MM.1S (cell line): Measurements from ENCODE around the gene ZC3H4.

Experiments used
- DNase-seq: peaks from one replicate; pipeline ENCODE4 v3.0.0-alpha.2; 2015
- H2AFZ ChIP-seq: fragments of 300-600 bp; sonication (generic); 2 replicates; pipeline ENCODE4 v1.6.0; 2016; ENCODE audit warnings: antibody characterized with exemption, low read length
- H3F3A ChIP-seq: fragments of 300-600 bp; sonication (generic); 2 replicates; pipeline ENCODE4 v1.6.1; 2016; ENCODE audit warnings: mild to moderate bottlenecking, antibody characterized with exemption, low read length, moderate library complexity, mixed read lengths; ENCODE audit not compliant: insufficient read depth
- H3K27ac ChIP-seq: fragments of 300-600 bp; sonication (generic); 2 replicates; pipeline ENCODE4 v1.5.1; 2016; ENCODE audit warnings: mild to moderate bottlenecking, low read length
- H3K27me3 ChIP-seq: fragments of 300-600 bp; sonication (generic); replicated peaks from 2 replicates; pipeline ENCODE4 v1.6.0; 2016; ENCODE audit warnings: low read length; ENCODE audit not compliant: insufficient read depth
- H3K36me3 ChIP-seq: fragments of 300-600 bp; sonication (generic); replicated peaks from 2 replicates; pipeline ENCODE4 v1.6.1; 2016; ENCODE audit warnings: mild to moderate bottlenecking, low read length, mixed read lengths; ENCODE audit not compliant: insufficient read depth
- H3K4me1 ChIP-seq: fragments of 300-600 bp; sonication (generic); 2 replicates; pipeline ENCODE4 v1.6.1; 2016; ENCODE audit warnings: low read length, mixed read lengths
- H3K4me2 ChIP-seq: fragments of 300-600 bp; sonication (generic); 2 replicates; pipeline ENCODE4 v1.6.0; 2016; ENCODE audit warnings: low read depth, low read length
- H3K4me3 ChIP-seq: fragments of 300-600 bp; sonication (generic); 2 replicates; pipeline ENCODE4 v1.5.1; 2016; ENCODE audit warnings: low read length, mixed read lengths
- H3K79me2 ChIP-seq: fragments of 300-600 bp; sonication (generic); 2 replicates; pipeline ENCODE4 v1.6.1; 2016; ENCODE audit warnings: mixed run types, low read length, mixed read lengths
- H3K9ac ChIP-seq: fragments of 300-600 bp; sonication (generic); 2 replicates; pipeline ENCODE4 v1.6.1; 2016; ENCODE audit warnings: low read length, mixed read lengths
- H3K9me2 ChIP-seq: fragments of 300-600 bp; sonication (generic); replicated peaks from 2 replicates; pipeline ENCODE4 v1.6.1; 2016; ENCODE audit warnings: mild to moderate bottlenecking, low read length, mixed read lengths; ENCODE audit not compliant: insufficient read depth
- H3K9me3 ChIP-seq: fragments of 300-600 bp; sonication (generic); replicated peaks from 2 replicates; pipeline ENCODE4 v1.6.1; 2016; ENCODE audit warnings: mild to moderate bottlenecking, low read length, mixed read lengths; ENCODE audit not compliant: insufficient read depth
- H4K20me1 ChIP-seq: fragments of 300-600 bp; sonication (generic); 2 replicates; pipeline ENCODE4 v1.6.1; 2016; ENCODE audit warnings: mild to moderate bottlenecking, low read length, moderate library complexity, mixed read lengths; ENCODE audit not compliant: insufficient read depth
- EZH2 ChIP-seq: fragments of 300-600 bp; sonication (generic); optimal IDR thresholded peaks from 2 replicates; pipeline ENCODE3; 2017; ENCODE audit warnings: low read depth, mild to moderate bottlenecking, antibody characterized with exemption, low read length, mixed read lengths
- EZH2phosphoT487 ChIP-seq: fragments of 300-600 bp; sonication (generic); IDR thresholded peaks from 2 replicates; pipeline ENCODE4 v1.6.1; 2018; ENCODE audit warnings: antibody characterized with exemption, low read length
- TF ChIP-seq, protein P1 (sequence below): fragments of 300-600 bp; sonication (generic); IDR thresholded peaks from 2 replicates; pipeline ENCODE4 v1.5.1; 2016; ENCODE audit warnings: antibody characterized with exemption, low read length, mixed read lengths

ZC3H4 gene

DNA sequence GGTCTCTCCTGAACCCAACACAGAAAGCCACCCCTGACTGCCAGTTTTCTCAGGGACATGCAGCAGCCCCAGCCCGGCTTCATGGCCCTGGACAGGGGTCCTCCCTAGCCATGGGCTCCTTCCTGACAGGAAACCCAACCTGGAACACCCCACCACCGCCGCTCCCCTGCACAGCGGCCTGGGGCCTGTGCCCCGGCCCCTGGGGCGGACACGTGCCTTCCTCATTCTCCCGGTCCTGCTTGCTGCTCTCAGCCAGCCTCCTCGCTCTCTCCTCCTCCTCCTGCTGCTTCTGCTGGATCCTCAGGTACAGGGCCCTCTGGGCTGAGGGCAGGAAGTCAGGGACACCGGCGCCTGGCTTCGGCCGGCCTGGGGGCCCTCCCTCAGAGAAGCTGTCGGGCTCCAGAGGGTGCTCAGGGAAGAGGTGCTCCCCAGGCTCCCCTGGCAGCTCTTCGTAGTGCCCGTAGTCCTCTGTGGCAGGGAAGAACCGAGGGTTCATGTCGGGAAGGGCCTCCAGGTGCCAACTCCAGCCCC is 44.6 kb downstream of the ZC3H4 start:
- Histone ChIP-seq H3K9ac (no peak overlapping the region), H2AFZ (no peak overlapping the region), H3K9me3 (no peaks in the 10 kb centered on the region), H3F3A (no peaks in the 10 kb centered on the region), H3K27me3 (no peaks in the 10 kb centered on the region), H4K20me1 (no peaks in the 10 kb centered on the region), H3K9me2 (no peaks in the 10 kb centered on the region), H3K36me3 (no peaks in the 10 kb centered on the region), H3K27ac (no peak overlapping the region), H3K4me1 (no peaks in the 10 kb centered on the region), H3K4me3 (no peak overlapping the region), H3K4me2 (no peak overlapping the region), H3K79me2 (peaks cover 9% of the 10 kb centered on the region; the same call in 1 of the 2 replicates)
- no peak for DNase-seq
- TF ChIP-seq, protein P1, sequence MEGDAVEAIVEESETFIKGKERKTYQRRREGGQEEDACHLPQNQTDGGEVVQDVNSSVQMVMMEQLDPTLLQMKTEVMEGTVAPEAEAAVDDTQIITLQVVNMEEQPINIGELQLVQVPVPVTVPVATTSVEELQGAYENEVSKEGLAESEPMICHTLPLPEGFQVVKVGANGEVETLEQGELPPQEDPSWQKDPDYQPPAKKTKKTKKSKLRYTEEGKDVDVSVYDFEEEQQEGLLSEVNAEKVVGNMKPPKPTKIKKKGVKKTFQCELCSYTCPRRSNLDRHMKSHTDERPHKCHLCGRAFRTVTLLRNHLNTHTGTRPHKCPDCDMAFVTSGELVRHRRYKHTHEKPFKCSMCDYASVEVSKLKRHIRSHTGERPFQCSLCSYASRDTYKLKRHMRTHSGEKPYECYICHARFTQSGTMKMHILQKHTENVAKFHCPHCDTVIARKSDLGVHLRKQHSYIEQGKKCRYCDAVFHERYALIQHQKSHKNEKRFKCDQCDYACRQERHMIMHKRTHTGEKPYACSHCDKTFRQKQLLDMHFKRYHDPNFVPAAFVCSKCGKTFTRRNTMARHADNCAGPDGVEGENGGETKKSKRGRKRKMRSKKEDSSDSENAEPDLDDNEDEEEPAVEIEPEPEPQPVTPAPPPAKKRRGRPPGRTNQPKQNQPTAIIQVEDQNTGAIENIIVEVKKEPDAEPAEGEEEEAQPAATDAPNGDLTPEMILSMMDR, result no peak
- TF ChIP-seq EZH2, result no peak
- no peak for TF ChIP-seq EZH2phosphoT487

DNA sequence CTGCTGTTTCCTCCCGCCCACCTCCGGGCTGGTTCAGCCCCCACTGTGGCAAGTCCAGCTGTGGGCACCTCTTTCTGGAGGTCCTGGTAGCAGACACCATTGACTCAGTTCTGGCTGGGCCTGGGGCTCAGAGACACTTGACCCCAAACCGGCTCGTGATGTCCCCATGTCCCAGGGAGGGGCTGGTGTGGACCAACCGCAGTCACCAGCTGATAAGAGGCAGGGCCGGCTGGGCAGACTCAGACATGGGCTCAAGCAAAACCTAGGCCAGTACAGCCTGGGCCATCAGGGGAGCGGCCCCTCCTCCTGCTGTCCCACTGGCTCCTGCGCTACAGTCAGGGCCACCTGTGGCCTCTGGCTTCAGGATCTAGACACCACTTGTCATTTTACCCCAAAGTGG is 45.3 kb downstream of the ZC3H4 start:
- H2AFZ ChIP-seq, result no peak overlapping the region
- H3K4me1 ChIP-seq, result no peaks in the 10 kb centered on the region
- no peaks in the 10 kb centered on the region for H4K20me1 ChIP-seq
- H3F3A ChIP-seq, result no peaks in the 10 kb centered on the region
- H3K27ac ChIP-seq, result no peak overlapping the region
- no peak overlapping the region for H3K9ac ChIP-seq
- H3K9me3 ChIP-seq, result no peaks in the 10 kb centered on the region
- peaks cover 6% of the 10 kb centered on the region; the same call in 1 of the 2 replicates for H3K79me2 ChIP-seq
- no peak overlapping the region for H3K4me3 ChIP-seq
- no peaks in the 10 kb centered on the region for H3K36me3 ChIP-seq
- DNase-seq, result no peak
- no peak overlapping the region for H3K4me2 ChIP-seq
- no peaks in the 10 kb centered on the region for H3K9me2 ChIP-seq
- no peaks in the 10 kb centered on the region for H3K27me3 ChIP-seq
- TF ChIP-seq EZH2phosphoT487 (no peak), EZH2 (no peak)
- TF ChIP-seq, protein P1, result no peak

DNA sequence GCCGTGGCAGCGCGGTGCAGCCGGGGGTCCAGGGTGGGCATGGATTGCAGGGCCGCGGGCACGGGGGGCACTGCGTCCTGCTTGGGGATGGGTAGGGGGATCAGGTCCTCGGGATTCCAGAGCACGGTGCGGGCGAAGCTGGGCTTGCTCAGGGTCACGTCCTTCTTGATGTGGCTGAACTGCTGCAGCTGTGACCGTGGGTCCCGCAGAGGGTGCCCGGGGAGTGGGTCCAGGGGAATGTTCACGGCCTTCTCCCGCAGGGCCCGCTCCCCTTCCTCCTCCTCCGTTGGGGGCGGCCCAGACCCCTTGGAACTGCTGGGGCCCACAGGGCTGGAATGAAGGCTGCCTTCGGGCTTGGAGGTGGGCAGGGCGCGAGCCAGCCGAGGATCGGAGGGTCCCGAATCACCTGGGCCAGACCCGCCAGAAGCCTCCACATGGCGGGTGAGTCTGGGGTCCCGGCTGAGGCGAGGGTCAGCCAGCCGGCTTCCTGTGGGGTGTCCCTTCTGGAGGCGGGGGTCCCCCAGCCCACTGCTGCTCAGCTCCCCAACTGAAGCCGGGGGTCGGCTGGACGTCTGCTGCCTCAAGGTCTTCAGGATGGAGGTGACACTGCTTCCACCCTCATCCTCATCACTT is 46.2 kb downstream of the ZC3H4 start:
- Histone ChIP-seq H3K9ac (no peak overlapping the region), H2AFZ (no peak overlapping the region), H3K27me3 (no peaks in the 10 kb centered on the region), H3K4me2 (no peak overlapping the region), H3K9me2 (no peaks in the 10 kb centered on the region), H3K9me3 (no peaks in the 10 kb centered on the region), H3K4me3 (no peak overlapping the region), H3K36me3 (no peaks in the 10 kb centered on the region), H3K4me1 (no peaks in the 10 kb centered on the region), H3F3A (no peaks in the 10 kb centered on the region), H3K27ac (no peak overlapping the region), H4K20me1 (no peaks in the 10 kb centered on the region), H3K79me2 (peaks cover 6% of the 10 kb centered on the region; the same call in 1 of the 2 replicates)
- DNase-seq, result no peak
- no peak for TF ChIP-seq EZH2
- no peak for TF ChIP-seq EZH2phosphoT487
- TF ChIP-seq, protein P1, result no peak
